ENCODE results near the gene ACSM5. TPM values are rescaled to one million over a fixed set of nuclear protein-coding genes. Genes with fewer than 3 reads are reported as not detected.

Gene ACSM5
- total RNA-seq (2014; rRNA removed; shearing (Covaris generic)): 0.53 TPM in 1 of 2 replicates, not detected in the other

GRCh38 chr16:20409398-20410120, at the start of gene ACSM5:
ACSM5 (plus strand) TSS chr16:20409534; CDS start chr16:20411485, 1,951 bp downstream.
- Histone ChIP-seq H3K9me3 (replicated peaks) (no peaks in the 10 kb centered on the region), H3K27me3 (no peaks in the 10 kb centered on the region), H3K36me3 (no peaks in the 10 kb centered on the region), H3K4me3 (no peak within 1 kb of the TSS), H3K27ac (no peak within 1 kb of the TSS), H3K4me1 (no peaks in the 10 kb centered on the region)
- peak; percentile 31 to 51 for DNase-seq

- Histone ChIP-seq H3K4me3 (no peak overlapping the region), H3K27me3 (no peaks in the 10 kb centered on the region), H3K4me1 (no peaks in the 10 kb centered on the region), H3K36me3 (no peaks in the 10 kb centered on the region), H3K9me3 (replicated peaks) (no peaks in the 10 kb centered on the region), H3K27ac (no peak overlapping the region)
- DNase-seq: peak; percentile 5 to 35
These were observed 49.3 kb upstream of the ACSM5 start for GRCh38 chr16:20359997-20360396.

GRCh38 chr16:20363191-20363590, 46.1 kb upstream of the ACSM5 start:
- H3K27ac ChIP-seq: no peak overlapping the region
- H3K4me3 ChIP-seq: no peak overlapping the region
- no peaks in the 10 kb centered on the region for H3K36me3 ChIP-seq
- no peaks in the 10 kb centered on the region for H3K9me3 ChIP-seq (replicated peaks)
- no peaks in the 10 kb centered on the region for H3K4me1 ChIP-seq
- no peaks in the 10 kb centered on the region for H3K27me3 ChIP-seq
- no peak for DNase-seq

GRCh38 chr16:20364051-20364450, 45.3 kb upstream of the ACSM5 start:
- no peaks in the 10 kb centered on the region for H3K9me3 ChIP-seq (replicated peaks)
- no peak overlapping the region for H3K27ac ChIP-seq
- no peaks in the 10 kb centered on the region for H3K27me3 ChIP-seq
- no peaks in the 10 kb centered on the region for H3K4me1 ChIP-seq
- no peak overlapping the region for H3K4me3 ChIP-seq
- no peaks in the 10 kb centered on the region for H3K36me3 ChIP-seq
- DNase-seq: peak; percentile 42 to 76

- no peaks in the 10 kb centered on the region for H3K4me1 ChIP-seq
- no peak overlapping the region for H3K27ac ChIP-seq
- no peak overlapping the region for H3K4me3 ChIP-seq
- no peaks in the 10 kb centered on the region for H3K27me3 ChIP-seq
- DNase-seq: no peak
- H3K9me3 ChIP-seq (replicated peaks): no peaks in the 10 kb centered on the region
- H3K36me3 ChIP-seq: no peaks in the 10 kb centered on the region
These were observed 39.8 kb upstream of the ACSM5 start for GRCh38 chr16:20369452-20370054.

- Histone ChIP-seq H3K4me3 (no peak overlapping the region), H3K4me1 (no peaks in the 10 kb centered on the region), H3K27ac (no peak overlapping the region), H3K9me3 (replicated peaks) (no peaks in the 10 kb centered on the region), H3K36me3 (no peaks in the 10 kb centered on the region), H3K27me3 (no peaks in the 10 kb centered on the region)
- no peak for DNase-seq
These were observed 36.6 kb upstream of the ACSM5 start for GRCh38 chr16:20372701-20373100.

- Histone ChIP-seq H3K27ac (no peak overlapping the region), H3K4me3 (no peak overlapping the region), H3K9me3 (replicated peaks) (no peaks in the 10 kb centered on the region), H3K36me3 (no peaks in the 10 kb centered on the region), H3K4me1 (no peaks in the 10 kb centered on the region), H3K27me3 (no peaks in the 10 kb centered on the region)
- no peak for DNase-seq
These were observed 32.2 kb upstream of the ACSM5 start for GRCh38 chr16:20377181-20377580.

GRCh38 chr16:20380782-20381181, 28.6 kb upstream of the ACSM5 start:
- Histone ChIP-seq H3K36me3 (no peaks in the 10 kb centered on the region), H3K9me3 (replicated peaks) (no peaks in the 10 kb centered on the region), H3K27ac (no peak overlapping the region), H3K4me1 (no peaks in the 10 kb centered on the region), H3K4me3 (no peak overlapping the region), H3K27me3 (no peaks in the 10 kb centered on the region)
- DNase-seq: no peak

GRCh38 chr16:20382202-20382948, 27.0 kb upstream of the ACSM5 start:
- DNase-seq: no peak
- no peaks in the 10 kb centered on the region for H3K4me1 ChIP-seq
- no peaks in the 10 kb centered on the region for H3K9me3 ChIP-seq (replicated peaks)
- H3K27ac ChIP-seq: no peak overlapping the region
- no peaks in the 10 kb centered on the region for H3K36me3 ChIP-seq
- H3K27me3 ChIP-seq: no peaks in the 10 kb centered on the region
- no peak overlapping the region for H3K4me3 ChIP-seq

GRCh38 chr16:20383106-20384029, 26.0 kb upstream of the ACSM5 start:
- Histone ChIP-seq H3K27me3 (no peaks in the 10 kb centered on the region), H3K9me3 (replicated peaks) (no peaks in the 10 kb centered on the region), H3K36me3 (no peaks in the 10 kb centered on the region), H3K4me3 (no peak overlapping the region), H3K4me1 (no peaks in the 10 kb centered on the region), H3K27ac (no peak overlapping the region)
- peak; percentile 62 to 76 for DNase-seq

- Histone ChIP-seq H3K4me3 (no peak overlapping the region), H3K27me3 (no peaks in the 10 kb centered on the region), H3K27ac (no peak overlapping the region), H3K4me1 (no peaks in the 10 kb centered on the region), H3K9me3 (replicated peaks) (no peaks in the 10 kb centered on the region), H3K36me3 (no peaks in the 10 kb centered on the region)
- peak; percentile 23 to 70 for DNase-seq
These were observed 23.2 kb upstream of the ACSM5 start for GRCh38 chr16:20385844-20386832.

GRCh38 chr16:20387978-20388377, 21.4 kb upstream of the ACSM5 start:
- H3K27me3 ChIP-seq: no peaks in the 10 kb centered on the region
- DNase-seq: no peak
- no peaks in the 10 kb centered on the region for H3K4me1 ChIP-seq
- no peak overlapping the region for H3K4me3 ChIP-seq
- no peaks in the 10 kb centered on the region for H3K36me3 ChIP-seq
- H3K27ac ChIP-seq: no peak overlapping the region
- H3K9me3 ChIP-seq (replicated peaks): no peaks in the 10 kb centered on the region

- Histone ChIP-seq H3K9me3 (replicated peaks) (no peaks in the 10 kb centered on the region), H3K4me3 (no peak overlapping the region), H3K4me1 (no peaks in the 10 kb centered on the region), H3K27me3 (no peaks in the 10 kb centered on the region), H3K36me3 (no peaks in the 10 kb centered on the region), H3K27ac (no peak overlapping the region)
- no peak for DNase-seq
These were observed 20.5 kb upstream of the ACSM5 start for GRCh38 chr16:20388854-20389253.

Data from SJCRH30 (cell line).